Measurements from ENCODE around the gene KCNB1.

Gene KCNB1

DNA sequence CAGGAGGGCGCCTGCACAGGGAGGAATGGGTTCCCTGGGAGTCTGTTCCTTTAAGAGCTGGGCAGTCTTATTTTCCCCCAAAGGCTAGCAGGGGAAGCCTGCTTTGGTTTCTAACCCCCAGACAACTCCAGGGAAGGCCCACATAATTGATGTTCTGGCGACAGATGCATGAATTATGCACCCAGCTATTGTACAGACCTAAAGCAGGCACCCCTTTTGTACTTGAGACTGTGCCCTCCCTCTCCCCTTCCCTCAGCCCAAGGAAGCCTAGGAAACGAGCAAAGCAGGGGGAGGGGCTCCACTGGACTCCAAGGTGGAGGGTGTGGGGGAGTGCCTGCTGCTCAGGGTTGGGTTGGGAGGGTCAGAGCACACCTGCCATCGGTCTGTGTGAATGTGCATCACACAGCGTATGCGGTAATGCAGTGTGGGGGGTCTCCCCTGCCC lies 102.1 kb downstream of the KCNB1 start:
- Mint-ChIP-seq H3K27ac (no peak overlapping the region), H3K9me3 (no peaks in the 10 kb centered on the region), H3K36me3 (ENCODE audit: low read depth) (no peaks in the 10 kb centered on the region), H3K27me3 (ENCODE audit: low read depth) (peaks cover 21% of the 10 kb centered on the region), H3K4me1 (ENCODE audit: low read depth) (no peaks in the 10 kb centered on the region), H3K4me3 (no peak overlapping the region)

DNA sequence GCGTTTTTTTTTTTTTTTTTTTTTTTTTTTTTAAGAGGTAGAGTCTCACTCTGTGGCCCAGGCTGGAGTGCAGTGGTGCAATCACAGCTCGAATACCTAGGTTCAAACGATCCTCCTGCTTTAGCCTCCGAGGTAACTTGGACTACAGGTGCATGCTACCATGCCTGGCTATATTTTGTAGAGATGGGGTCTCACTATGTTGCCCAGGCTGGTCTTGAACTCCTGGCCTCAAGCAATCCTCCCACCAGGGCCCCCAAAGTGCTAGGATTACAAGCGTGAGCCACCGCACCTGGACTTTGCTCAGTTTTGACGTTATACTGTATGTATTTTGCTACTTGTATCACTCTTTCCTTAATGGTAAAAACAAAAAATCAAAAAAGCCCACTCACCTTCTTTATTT lies 103.1 kb downstream of the KCNB1 start:
- peaks cover 23% of the 10 kb centered on the region for H3K27me3 Mint-ChIP-seq (ENCODE audit: low read depth)
- H3K27ac Mint-ChIP-seq = no peak overlapping the region
- no peaks in the 10 kb centered on the region for H3K4me1 Mint-ChIP-seq (ENCODE audit: low read depth)

DNA sequence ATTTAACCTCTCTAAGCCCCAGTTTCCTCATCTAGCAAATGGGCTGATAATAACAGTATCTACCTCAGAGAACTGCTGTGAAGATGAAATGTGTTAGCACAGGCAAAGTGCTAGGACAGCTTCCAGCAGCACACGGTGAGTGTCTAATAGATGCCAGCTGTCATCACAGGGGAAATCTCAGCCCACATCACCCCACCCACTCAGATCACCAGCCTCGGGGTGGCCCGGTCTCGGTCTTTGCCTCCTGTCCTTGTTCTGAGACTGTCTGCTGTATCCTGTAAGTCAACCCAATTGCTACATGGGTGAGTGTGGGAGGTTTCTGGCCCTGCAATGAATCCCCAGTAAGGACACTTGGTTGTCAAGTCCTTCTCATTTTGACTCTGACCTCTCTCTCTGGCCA lies 105.1 kb downstream of the KCNB1 start:
- no peak overlapping the region for H3K4me3 Mint-ChIP-seq
- no peaks in the 10 kb centered on the region for H3K4me1 Mint-ChIP-seq (ENCODE audit: low read depth)
- H3K9me3 Mint-ChIP-seq = no peaks in the 10 kb centered on the region
- H3K27ac Mint-ChIP-seq = no peak overlapping the region
- H3K27me3 Mint-ChIP-seq (ENCODE audit: low read depth) = peaks cover 19% of the 10 kb centered on the region
- H3K36me3 Mint-ChIP-seq (ENCODE audit: low read depth) = no peaks in the 10 kb centered on the region

More for the DNA sequence above, 103.1 kb downstream of the KCNB1 start:
- Mint-ChIP-seq H3K36me3 (ENCODE audit: low read depth) (no peaks in the 10 kb centered on the region), H3K9me3 (no peaks in the 10 kb centered on the region), H3K4me3 (no peak overlapping the region)

DNA sequence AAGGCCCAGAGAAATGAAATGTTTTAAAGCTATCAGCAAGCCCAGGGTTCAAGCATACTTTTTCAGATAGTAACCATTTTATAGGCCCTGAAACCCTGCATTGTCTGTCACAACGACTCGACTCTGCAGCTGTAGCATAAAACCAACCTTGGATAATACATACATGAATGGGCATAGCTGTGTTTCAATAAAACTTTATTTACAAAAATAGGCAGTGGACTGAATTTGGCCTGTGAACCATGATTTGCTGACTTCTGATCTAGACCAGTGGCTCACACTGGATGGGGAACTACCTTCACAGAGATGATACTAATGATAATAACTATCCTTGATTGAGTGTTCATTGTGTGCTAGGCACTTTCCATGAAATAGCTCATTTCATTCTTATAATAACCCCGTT lies 107.3 kb downstream of the KCNB1 start:
- Mint-ChIP-seq H3K27me3 (ENCODE audit: low read depth) (peaks cover 31% of the 10 kb centered on the region), H3K4me3 (no peak overlapping the region), H3K27ac (no peak overlapping the region), H3K4me1 (ENCODE audit: low read depth) (no peaks in the 10 kb centered on the region), H3K9me3 (no peaks in the 10 kb centered on the region), H3K36me3 (ENCODE audit: low read depth) (no peaks in the 10 kb centered on the region)

DNA sequence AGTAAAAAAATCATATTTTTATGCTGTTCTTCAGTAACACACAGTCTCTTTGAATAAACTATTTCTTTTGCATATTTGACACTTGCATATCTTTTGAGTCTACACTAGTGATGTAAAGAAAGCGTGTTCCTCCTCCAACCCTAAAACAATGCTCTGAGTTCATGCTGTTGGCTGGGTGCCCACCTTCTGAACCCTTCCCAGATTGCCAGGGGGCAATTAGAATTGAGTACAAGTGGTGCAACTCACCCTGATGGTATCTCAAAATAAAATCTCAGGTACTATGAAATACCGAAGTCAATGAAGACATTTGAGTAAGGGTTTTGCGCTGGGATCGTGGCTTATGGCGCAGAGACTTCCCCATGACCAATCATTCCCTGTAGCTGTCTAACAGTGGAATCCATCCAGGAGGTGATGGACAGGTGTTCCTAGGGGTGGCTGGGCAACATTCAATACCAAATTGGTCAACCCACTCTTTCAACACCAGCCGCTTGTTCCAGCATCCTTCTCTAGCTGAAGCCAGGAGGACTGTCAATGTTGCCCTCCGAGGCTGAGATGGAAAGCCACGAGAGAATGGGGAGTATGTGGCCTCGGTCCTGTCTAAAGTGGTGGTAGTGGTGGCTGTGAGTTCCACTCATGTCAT lies 110.3 kb downstream of the KCNB1 start:
- Mint-ChIP-seq H3K36me3 (ENCODE audit: low read depth) (no peaks in the 10 kb centered on the region), H3K27me3 (ENCODE audit: low read depth) (peaks cover 38% of the 10 kb centered on the region), H3K4me1 (ENCODE audit: low read depth) (no peaks in the 10 kb centered on the region), H3K4me3 (no peak overlapping the region), H3K27ac (no peak overlapping the region), H3K9me3 (no peaks in the 10 kb centered on the region)

DNA sequence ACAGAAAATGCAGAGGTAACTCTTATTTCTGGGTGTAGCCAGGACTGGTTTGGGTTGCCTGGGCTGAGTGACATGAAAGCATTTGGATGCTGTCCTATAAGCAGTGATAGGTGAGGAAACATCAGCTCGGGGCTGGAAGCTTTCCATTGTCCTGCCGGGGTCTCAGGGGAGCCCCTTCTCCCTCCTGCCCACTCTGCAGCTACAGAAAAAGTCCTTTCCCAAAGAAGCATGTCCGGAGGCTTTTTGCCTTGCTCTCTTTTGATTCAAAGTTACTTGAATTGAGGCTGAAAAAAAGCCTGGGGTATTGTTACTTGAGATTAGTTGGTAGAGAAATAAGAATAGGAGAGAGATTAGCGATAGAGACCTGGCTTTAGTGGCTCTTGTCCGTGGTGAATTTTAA lies 113.9 kb downstream of the KCNB1 start:
- Mint-ChIP-seq H3K4me1 (ENCODE audit: low read depth) (no peaks in the 10 kb centered on the region), H3K27ac (no peak overlapping the region), H3K9me3 (no peaks in the 10 kb centered on the region), H3K4me3 (no peak overlapping the region), H3K36me3 (ENCODE audit: low read depth) (no peaks in the 10 kb centered on the region), H3K27me3 (ENCODE audit: low read depth) (peaks cover 27% of the 10 kb centered on the region)

DNA sequence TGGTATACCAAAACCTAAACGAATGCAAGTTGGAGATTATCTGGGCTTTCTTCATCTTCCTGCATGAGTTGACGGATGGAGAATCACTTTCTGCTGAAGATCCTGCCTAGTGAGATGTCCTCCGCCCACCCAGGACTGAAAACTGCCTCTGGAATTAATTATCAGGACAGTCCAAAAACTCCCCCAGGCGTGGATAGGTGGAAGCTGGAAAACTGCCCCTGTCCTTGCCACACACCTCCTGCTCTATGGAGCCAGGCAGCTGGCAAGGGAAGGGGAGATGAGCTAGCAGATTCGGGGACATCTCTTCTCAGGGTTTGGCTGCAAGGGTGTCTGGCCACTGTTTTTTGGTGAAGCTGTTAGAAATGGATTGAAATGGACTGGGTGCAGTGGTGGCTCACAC lies 115.4 kb downstream of the KCNB1 start:
- peaks cover 27% of the 10 kb centered on the region for H3K27me3 Mint-ChIP-seq (ENCODE audit: low read depth)
- no peaks in the 10 kb centered on the region for H3K4me1 Mint-ChIP-seq (ENCODE audit: low read depth)
- H3K9me3 Mint-ChIP-seq = no peaks in the 10 kb centered on the region
- H3K27ac Mint-ChIP-seq = no peak overlapping the region
- no peak overlapping the region for H3K4me3 Mint-ChIP-seq
- no peaks in the 10 kb centered on the region for H3K36me3 Mint-ChIP-seq (ENCODE audit: low read depth)

DNA sequence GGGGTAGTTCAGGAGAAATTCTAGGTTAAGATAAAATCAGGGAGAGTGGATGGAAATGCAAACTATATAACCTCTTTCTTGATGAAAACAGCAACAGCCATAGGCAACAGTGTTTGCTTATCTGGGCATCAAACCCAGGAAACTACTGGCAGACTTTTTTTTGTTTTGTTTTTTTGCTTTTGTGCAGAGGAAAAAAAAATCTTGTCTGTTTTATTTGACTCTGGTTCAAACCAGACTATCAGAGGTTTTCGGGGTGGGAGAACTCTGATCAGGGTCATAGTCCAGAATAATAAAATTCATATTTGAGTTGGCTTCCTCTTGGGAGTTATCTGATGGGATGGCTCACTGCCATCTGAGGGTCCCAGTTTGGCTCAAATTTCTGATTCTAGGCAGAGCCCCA lies 115.8 kb downstream of the KCNB1 start:
- Mint-ChIP-seq H3K36me3 (ENCODE audit: low read depth) (no peaks in the 10 kb centered on the region), H3K27ac (no peak overlapping the region), H3K27me3 (ENCODE audit: low read depth) (peaks cover 27% of the 10 kb centered on the region), H3K9me3 (no peaks in the 10 kb centered on the region), H3K4me1 (ENCODE audit: low read depth) (no peaks in the 10 kb centered on the region), H3K4me3 (no peak overlapping the region)

DNA sequence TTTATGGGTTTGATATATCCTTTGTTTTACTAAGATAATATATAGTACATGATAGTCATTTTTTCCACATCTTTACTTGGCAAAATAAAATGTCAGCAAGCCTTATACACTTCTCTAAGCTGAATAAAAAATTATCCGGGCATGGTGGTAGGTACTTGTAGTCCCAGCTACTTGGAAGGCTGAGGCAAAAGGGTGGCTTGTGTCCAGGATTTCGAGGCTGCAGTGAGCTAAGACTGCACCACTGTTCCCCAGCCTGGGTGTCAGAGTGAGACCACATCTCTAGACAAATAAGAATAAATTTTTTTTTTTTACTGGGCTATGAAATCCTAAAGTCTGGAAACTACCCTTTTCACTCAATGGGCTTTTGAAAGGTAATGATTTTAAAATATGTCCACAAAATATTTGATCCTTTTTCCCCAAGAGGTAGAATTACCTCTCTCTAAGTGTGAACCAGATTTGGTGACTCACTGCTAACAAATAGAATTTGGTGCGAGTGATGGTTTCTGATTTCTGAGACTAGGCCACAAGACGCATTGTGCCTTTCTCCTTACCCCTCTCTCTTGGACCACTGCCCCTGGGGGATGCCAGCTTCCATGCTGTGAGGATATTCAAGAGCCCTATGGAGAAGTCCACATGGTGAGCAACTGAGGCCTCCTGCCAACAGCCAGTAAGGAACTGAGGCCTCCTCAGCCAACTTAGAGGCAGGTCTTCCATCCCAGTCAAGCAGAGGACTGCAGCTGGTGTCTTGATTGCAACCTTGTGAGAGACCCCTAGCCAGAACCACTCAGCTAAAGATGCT lies 120.4 kb downstream of the KCNB1 start:
- no peaks in the 10 kb centered on the region for H3K9me3 Mint-ChIP-seq
- H3K4me3 Mint-ChIP-seq = no peak overlapping the region
- H3K27ac Mint-ChIP-seq = no peak overlapping the region
- H3K27me3 Mint-ChIP-seq (ENCODE audit: low read depth) = peaks cover 15% of the 10 kb centered on the region
- no peaks in the 10 kb centered on the region for H3K4me1 Mint-ChIP-seq (ENCODE audit: low read depth)
- H3K36me3 Mint-ChIP-seq (ENCODE audit: low read depth) = no peaks in the 10 kb centered on the region

DNA sequence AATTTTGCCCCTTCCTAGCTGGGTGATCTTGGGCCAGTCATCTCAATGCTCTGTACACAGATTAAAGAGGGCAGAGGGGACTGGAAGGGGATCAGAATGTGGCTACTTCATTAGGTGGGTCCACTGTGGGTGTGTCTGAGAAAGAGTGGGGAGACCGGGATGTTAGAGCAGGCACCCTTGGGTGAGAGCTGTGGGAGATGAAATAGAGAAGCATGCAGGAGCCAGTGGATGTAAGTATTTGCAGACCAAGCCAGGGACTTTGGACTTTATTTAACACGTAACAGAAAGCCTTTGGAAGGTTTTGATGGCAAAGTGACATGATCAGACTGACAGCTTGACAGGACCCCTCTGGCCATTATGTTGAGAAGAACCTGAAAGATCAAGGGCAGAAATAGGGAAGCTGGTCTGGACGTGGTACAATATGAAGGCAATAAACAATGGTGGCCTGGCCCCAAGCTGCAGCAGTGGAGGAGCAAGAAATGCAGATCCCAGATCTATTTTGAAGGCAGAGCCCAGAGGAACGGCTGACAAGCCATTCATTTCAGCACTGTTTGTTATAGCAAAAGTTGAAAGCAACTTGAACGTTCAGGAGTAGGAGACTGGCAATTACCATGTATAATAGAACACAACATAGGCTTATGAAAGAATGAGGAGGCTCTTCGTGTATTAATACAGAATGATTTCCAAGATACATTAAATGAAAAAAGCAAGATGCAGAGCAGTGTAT lies 122.1 kb downstream of the KCNB1 start:
- no peak overlapping the region for H3K4me3 Mint-ChIP-seq
- H3K36me3 Mint-ChIP-seq (ENCODE audit: low read depth) = no peaks in the 10 kb centered on the region
- no peaks in the 10 kb centered on the region for H3K9me3 Mint-ChIP-seq
- H3K27ac Mint-ChIP-seq = no peak overlapping the region
- H3K4me1 Mint-ChIP-seq (ENCODE audit: low read depth) = no peaks in the 10 kb centered on the region
- H3K27me3 Mint-ChIP-seq (ENCODE audit: low read depth) = peaks cover 11% of the 10 kb centered on the region

DNA sequence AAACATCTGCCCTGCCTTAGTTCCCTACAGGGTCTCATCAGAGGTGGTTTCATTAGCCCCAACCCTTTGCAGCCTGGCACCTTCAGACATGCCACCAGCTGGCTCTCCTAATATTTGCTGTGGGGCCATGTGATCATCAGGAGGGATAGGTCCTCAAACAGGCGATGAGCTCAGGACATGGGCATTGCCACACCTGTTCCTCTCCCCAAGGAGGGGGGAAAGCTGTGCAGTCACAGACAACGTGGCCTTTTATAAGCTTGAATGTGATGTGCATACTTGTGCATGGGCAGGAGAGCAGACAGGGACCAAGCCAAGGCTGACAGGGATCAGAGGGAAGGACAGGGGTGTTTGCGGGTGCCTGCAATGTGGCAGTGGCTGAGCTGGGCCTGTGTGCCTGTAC lies 125.8 kb downstream of the KCNB1 start:
- Mint-ChIP-seq H3K36me3 (ENCODE audit: low read depth) (no peaks in the 10 kb centered on the region), H3K27me3 (ENCODE audit: low read depth) (peaks cover 21% of the 10 kb centered on the region), H3K4me1 (ENCODE audit: low read depth) (no peaks in the 10 kb centered on the region), H3K27ac (no peak overlapping the region), H3K4me3 (no peak overlapping the region), H3K9me3 (no peaks in the 10 kb centered on the region)

DNA sequence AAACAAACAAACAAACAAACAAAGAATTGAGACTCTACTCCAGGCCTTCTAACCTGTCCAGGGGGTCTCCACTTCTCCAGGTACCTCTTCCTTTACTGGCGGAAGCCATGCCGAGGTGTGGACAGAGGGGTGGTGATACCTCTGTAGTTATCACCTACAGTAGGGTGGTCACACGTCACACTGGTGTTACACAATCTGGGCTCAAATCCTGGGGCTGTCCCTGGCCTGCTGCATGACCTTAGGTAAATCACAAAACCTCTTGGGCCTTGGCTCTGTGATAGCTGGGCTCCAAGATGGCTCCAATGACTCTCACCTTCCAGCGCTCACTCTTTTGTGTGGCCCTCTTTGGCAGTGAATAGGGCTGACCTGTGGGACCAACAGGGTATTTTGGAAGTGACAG lies 127.8 kb downstream of the KCNB1 start:
- Mint-ChIP-seq H3K27ac (no peak overlapping the region), H3K4me3 (no peak overlapping the region), H3K4me1 (ENCODE audit: low read depth) (no peaks in the 10 kb centered on the region)

DNA sequence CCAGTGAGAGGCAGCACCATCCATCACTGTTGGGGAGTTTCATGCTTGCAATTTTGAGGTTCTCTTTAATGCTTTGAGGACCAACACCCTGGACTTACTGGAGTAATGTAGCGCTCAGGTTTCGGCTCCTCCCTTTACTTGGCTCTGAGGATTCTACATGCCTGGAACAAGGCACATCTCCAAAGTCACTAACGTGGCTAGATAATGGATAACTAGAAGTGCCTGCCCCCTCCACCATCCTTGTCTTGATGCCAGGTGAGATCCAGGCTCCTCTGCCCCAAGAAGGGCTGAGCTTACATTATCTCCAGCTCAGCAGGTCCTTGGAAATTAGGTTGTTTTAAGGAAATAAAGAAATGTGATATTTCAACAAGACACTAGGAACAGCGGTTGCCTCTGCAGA lies 129.1 kb downstream of the KCNB1 start:
- Mint-ChIP-seq H3K27ac (no peak overlapping the region), H3K4me3 (no peak overlapping the region)

More for the DNA sequence above, 127.8 kb downstream of the KCNB1 start:
- Mint-ChIP-seq H3K36me3 (ENCODE audit: low read depth) (no peaks in the 10 kb centered on the region), H3K27me3 (ENCODE audit: low read depth) (peaks cover 10% of the 10 kb centered on the region), H3K9me3 (no peaks in the 10 kb centered on the region)

DNA sequence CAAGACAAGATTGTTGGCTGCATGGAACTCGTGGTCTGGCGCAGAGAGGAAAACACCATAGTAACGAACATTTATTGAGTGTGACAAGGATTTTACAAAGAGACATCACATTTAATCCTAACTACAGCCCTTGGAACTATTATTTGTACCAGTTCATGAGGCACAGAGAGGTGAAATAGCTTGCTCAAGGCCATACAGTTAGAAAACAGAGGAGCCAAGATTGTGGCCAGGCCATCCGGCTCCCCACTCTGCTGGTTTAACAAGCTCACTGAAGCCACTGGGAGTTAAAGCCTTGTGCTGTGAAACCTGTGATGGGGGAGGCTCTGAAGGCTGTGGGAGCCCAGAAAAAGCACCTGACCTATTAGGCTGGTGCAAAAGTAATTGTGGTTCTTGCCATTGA lies 129.7 kb downstream of the KCNB1 start:
- H3K27ac Mint-ChIP-seq = no peak overlapping the region
- no peaks in the 10 kb centered on the region for H3K9me3 Mint-ChIP-seq
- H3K36me3 Mint-ChIP-seq (ENCODE audit: low read depth) = no peaks in the 10 kb centered on the region
- H3K4me3 Mint-ChIP-seq = no peak overlapping the region
- peaks cover 22% of the 10 kb centered on the region for H3K27me3 Mint-ChIP-seq (ENCODE audit: low read depth)
- no peaks in the 10 kb centered on the region for H3K4me1 Mint-ChIP-seq (ENCODE audit: low read depth)

More for the DNA sequence above, 129.1 kb downstream of the KCNB1 start:
- H3K4me1 Mint-ChIP-seq (ENCODE audit: low read depth) = no peaks in the 10 kb centered on the region
- H3K27me3 Mint-ChIP-seq (ENCODE audit: low read depth) = peaks cover 17% of the 10 kb centered on the region
- H3K36me3 Mint-ChIP-seq (ENCODE audit: low read depth) = no peaks in the 10 kb centered on the region
- H3K9me3 Mint-ChIP-seq = no peaks in the 10 kb centered on the region

DNA sequence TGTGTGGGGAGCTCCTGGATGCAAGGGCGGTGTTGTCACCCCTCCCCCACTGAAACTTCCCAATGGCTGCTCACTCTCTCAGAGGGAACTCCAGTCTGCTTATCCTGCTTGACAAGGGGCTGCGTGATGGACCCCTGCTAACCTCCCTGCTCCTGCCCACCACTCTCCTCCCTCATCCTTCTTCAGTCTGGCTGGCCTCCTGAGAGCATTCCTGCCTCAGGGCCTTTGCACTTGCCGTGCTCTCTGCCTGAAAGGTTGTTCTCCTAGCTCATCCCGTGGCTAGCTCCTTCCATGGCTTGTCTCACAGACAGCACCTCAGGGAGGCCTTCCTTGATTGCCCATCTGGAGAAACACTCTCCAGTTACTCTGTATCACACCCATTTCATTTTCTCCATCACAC lies 130.7 kb downstream of the KCNB1 start:
- Mint-ChIP-seq H3K4me3 (no peak overlapping the region), H3K9me3 (no peaks in the 10 kb centered on the region), H3K4me1 (ENCODE audit: low read depth) (no peaks in the 10 kb centered on the region), H3K36me3 (ENCODE audit: low read depth) (no peaks in the 10 kb centered on the region), H3K27me3 (ENCODE audit: low read depth) (peaks cover 27% of the 10 kb centered on the region), H3K27ac (no peak overlapping the region)

Data from T-helper 1 cell treated with Interleukin-12 subunit alpha and Interleukin-12 subunit beta and Interleukin-4 antibody, amounts not matched to agents 30 μg/mL and 1 μg/mL, for 36 hours (primary cell).